RPMI7951 (cell line): ENCODE results near the gene ATP5MK. TPM values are rescaled to one million over a fixed set of nuclear protein-coding genes. Genes with fewer than 3 reads are reported as not detected.
A peak's percentile ranks its signal among the peaks of the same experiment; 100 is the strongest.
"Not testable (repeated sequence)": the region's sequence is repeated elsewhere in the genome, so short reads cannot be mapped to it uniquely, and the experiment has no call there.

Experiments used
- DNase-seq: peaks from one replicate; pipeline ENCODE4 v3.0.0-alpha.2; 2012; ENCODE audit warnings: low read depth
- total RNA-seq: library from RNA; depleted of rRNA; stranded (reverse); fragments of >200 nt; shearing (Covaris generic); gene quantifications from 2 replicates; pipeline ENCODE4 v1.2.3, GENCODE V29; 2014; rRNA removed

ATP5MK gene
- total RNA-seq, 1 experiment from 2014 or later: 602 TPM

DNA sequence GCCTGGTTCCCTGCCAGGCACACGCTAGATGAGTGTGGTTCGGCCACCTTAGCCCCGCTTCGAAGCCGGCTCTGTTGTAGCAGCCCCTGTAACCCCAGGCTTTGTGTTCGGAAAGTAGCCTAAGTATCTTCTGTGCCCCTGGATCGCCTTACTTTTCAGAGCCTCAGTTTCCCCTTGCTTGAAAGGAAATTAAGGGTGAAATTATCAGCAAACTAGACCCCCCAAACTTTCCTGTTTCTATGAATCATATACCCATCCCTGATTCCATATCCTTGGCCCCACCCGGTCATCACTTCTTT is 463 bp upstream of the ATP5MK start:
- DNase-seq: no peak

DNA sequence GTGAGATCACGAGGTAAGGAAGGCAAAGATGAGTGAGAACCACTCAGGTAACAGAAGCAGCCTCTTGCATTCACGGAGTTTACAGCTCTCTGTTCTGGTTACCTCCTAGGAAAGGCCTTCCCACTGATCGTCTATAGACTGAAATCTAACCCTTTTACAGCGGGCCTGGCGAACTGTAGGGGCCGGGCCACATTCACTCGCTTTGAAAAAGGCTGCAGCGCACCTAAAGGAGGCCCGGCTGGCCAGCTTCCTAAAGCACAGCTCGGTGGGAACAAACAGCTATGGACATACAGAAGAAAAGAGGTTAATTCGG is 565 bp downstream of the ATP5MK start:
- DNase-seq: peak; percentile 8

- no peak for DNase-seq
These were observed 2.1 kb downstream of the ATP5MK start for GRCh38 chr10:103394180-103394579.

DNA sequence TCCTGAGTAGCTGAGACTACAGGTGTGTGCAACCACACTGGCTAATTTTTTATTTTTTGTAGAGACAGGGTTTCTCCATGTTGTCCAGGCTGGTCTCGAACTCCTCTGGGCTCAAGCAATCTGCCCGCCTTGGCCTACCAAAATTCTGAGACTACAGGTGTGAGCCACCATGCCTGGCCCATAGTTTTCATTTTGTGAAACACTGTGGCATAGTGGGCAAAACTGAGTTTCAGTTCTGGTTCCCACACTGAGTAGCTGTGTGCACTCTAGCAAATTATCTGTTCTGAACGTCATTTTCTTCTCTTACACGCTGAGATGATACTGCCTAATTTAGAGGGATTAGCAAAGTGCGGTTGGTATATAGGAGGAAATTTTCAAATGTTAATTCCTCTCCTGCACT is 13.5 kb downstream of the ATP5MK start:
- DNase-seq: no peak

DNA sequence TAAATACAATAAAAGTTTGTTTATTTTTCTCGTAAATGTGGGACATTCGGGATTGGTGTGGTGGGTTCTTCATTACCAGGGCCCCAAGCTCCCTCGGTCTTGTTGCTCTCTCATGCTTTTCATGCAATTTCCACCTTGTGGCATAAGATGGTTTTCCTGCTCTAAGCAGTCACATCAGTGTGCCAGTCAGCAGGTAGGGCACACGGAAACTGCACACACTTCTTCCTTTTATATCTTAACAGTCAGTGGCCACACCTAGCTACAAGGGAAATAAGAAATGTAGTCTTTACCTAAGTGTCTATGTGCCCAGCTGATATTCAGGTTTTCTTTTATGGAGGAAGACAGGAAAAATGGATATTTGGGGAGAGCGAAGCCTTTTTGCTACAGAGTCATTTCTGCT is 22.0 kb downstream of the ATP5MK start:
- DNase-seq: no peak

DNA sequence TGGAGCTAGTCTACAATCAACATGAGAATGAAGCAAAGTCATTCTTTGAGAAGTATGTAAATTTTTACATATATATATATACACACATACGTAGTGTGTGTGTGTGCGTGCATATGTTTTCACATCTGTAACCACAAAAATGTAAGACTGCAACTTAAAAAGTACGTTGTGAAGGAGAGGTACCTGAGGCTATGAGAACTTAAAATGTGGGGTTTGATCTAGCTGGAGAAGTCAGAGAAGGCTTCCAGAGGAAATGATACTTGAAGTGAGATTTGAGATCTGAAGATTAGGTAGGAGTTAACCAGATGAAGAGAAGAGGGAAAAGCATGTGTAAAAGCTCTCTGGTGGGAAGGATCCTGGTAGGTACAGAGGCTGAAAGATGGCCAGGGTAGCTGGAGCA is 22.7 kb downstream of the ATP5MK start:
- no peak for DNase-seq

DNA sequence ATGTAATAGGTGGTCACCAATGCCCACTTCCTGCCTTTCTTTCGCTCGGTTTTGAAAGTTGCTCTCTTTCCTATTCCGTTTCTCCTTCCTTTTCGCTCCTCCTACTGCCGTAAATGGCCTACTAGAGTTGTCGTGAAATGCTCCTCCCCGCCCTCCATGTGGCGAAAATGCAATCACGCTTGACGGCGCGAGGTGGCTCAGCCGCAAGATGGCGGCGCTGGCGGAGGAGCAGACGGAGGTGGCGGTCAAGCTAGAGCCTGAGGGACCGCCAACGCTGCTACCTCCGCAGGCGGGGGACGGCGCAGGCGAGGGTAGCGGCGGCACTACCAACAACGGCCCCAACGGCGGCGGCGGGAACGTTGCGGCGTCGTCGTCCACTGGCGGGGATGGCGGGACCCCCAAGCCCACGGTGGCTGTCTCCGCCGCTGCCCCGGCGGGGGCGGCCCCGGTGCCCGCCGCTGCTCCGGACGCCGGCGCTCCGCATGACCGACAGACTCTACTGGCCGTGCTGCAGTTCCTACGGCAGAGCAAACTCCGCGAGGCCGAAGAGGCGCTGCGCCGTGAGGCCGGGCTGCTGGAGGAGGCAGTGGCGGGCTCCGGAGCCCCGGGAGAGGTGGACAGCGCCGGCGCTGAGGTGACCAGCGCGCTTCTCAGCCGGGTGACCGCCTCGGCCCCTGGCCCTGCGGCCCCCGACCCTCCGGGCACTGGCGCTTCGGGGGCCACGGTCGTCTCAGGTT is 28.3 kb downstream of the ATP5MK start, which contains the start of gene TAF5:
Gene TAF5, plus strand, starts transcription at position 195 of the 737 bp plus-strand sequence. Its CDS starts 14 bp downstream, at position 209.
- DNase-seq: peak; percentile 94

GRCh38 chr10:103367379-103367781 is 28.9 kb downstream of the ATP5MK start:
- no peak for DNase-seq

GRCh38 chr10:103360791-103361190 is 35.5 kb downstream of the ATP5MK start:
- DNase-seq: peak; percentile 35

- not testable (repeated sequence) for DNase-seq
These were observed 36.8 kb downstream of the ATP5MK start for GRCh38 chr10:103359493-103359892.

- DNase-seq: no peak
These were observed 40.2 kb downstream of the ATP5MK start for GRCh38 chr10:103355906-103356599.

- not testable (repeated sequence) for DNase-seq
These were observed 41.7 kb downstream of the ATP5MK start for GRCh38 chr10:103354567-103354966.

- DNase-seq: no peak
These were observed 43.0 kb downstream of the ATP5MK start for GRCh38 chr10:103353281-103353680.

GRCh38 chr10:103350517-103351260 is 45.6 kb downstream of the ATP5MK start, which contains the start of gene PCGF6:
Gene PCGF6, minus strand, starts transcription at chr10:103351140. Its CDS starts 74 bp downstream, at chr10:103351066.
- peak; percentile 70 for DNase-seq

GRCh38 chr10:103350175-103350516 is 46.1 kb downstream of the ATP5MK start:
- DNase-seq: no peak

Other genes starting within 250 kb of the ATP5MK start
- gene NT5C2, start 203.2 kb downstream of the ATP5MK start, total RNA-seq: 24.1 and 26.9 TPM in 2 replicates
- gene RPEL1, start 150.6 kb downstream of the ATP5MK start, total RNA-seq: 0.10 and 0.12 TPM in 2 replicates
- 7.9 and 10.3 TPM in 2 replicates for gene INA, start 119.3 kb downstream of the ATP5MK start, total RNA-seq
- 15.1 and 15.4 TPM in 2 replicates for gene PCGF6, start 45.3 kb downstream of the ATP5MK start, total RNA-seq
- gene TAF5, start 28.5 kb downstream of the ATP5MK start, total RNA-seq: 6.4 and 8.4 TPM in 2 replicates
- 15.3 and 18.1 TPM in 2 replicates for gene PDCD11, start 151 bp upstream of the ATP5MK start, total RNA-seq
- gene CALHM2, start 55.9 kb upstream of the ATP5MK start, total RNA-seq: 1.9 and 3.1 TPM in 2 replicates
- gene CALHM1, start 62.4 kb upstream of the ATP5MK start, total RNA-seq: not detected in 2 replicates
- gene CALHM3, start 82.8 kb upstream of the ATP5MK start, total RNA-seq: 6.8 and 8.2 TPM in 2 replicates
- not detected in 2 replicates for gene NEURL1, start 97.2 kb upstream of the ATP5MK start, total RNA-seq